22Rv1 (cell line): ENCODE results near the gene SERPINB12.

Source experiments
- ZFX ChIP-seq: fragments of 450-650 bp; IDR thresholded peaks from 2 replicates; pipeline ENCODE4 v1.6.1; 2017; ENCODE audit warnings: antibody characterized with exemption, borderline replicate concordance
- TF ChIP-seq, protein P1 (sequence below): fragments of 450-650 bp; IDR thresholded peaks from 2 replicates; pipeline ENCODE4 v1.5.1; 2017; ENCODE audit warnings: mild to moderate bottlenecking

- TF ChIP-seq, protein P1, sequence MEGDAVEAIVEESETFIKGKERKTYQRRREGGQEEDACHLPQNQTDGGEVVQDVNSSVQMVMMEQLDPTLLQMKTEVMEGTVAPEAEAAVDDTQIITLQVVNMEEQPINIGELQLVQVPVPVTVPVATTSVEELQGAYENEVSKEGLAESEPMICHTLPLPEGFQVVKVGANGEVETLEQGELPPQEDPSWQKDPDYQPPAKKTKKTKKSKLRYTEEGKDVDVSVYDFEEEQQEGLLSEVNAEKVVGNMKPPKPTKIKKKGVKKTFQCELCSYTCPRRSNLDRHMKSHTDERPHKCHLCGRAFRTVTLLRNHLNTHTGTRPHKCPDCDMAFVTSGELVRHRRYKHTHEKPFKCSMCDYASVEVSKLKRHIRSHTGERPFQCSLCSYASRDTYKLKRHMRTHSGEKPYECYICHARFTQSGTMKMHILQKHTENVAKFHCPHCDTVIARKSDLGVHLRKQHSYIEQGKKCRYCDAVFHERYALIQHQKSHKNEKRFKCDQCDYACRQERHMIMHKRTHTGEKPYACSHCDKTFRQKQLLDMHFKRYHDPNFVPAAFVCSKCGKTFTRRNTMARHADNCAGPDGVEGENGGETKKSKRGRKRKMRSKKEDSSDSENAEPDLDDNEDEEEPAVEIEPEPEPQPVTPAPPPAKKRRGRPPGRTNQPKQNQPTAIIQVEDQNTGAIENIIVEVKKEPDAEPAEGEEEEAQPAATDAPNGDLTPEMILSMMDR = no peak
- TF ChIP-seq ZFX = no peak
Measured at GRCh38 chr18:63562284-63562683, 20.1 kb downstream of the SERPINB12 start.
